ENCODE results near the gene SEMA7A. TPM values are rescaled to one million over a fixed set of nuclear protein-coding genes. Genes with fewer than 3 reads are reported as not detected.

SEMA7A gene
- total and polyA plus RNA-seq, 2 experiments from 2014 or later = 2.4 to 9.5 TPM

- Histone ChIP-seq H3K4me2 (no peak overlapping the region), H3K9me2 (replicated peaks; ENCODE audit: insufficient read depth) (no peaks in the 10 kb centered on the region), H3K4me3 (no peak overlapping the region), H3K36me3 (replicated peaks; ENCODE audit: insufficient read depth, low read depth) (no peaks in the 10 kb centered on the region), H4K20me1 (ENCODE audit: insufficient read depth, poor library complexity, severe bottlenecking) (no peaks in the 10 kb centered on the region), H2AFZ (no peak overlapping the region), H3K27ac (no peak overlapping the region), H3K27me3 (peaks cover 20% of the 10 kb centered on the region), H3K4me1 (ENCODE audit: insufficient read depth) (peaks cover 10% of the 10 kb centered on the region), H3K79me2 (peaks cover 4% of the 10 kb centered on the region), H3K9me3 (ENCODE audit: low read depth) (no peaks in the 10 kb centered on the region)
- TF ChIP-seq CTCF (IDR thresholded peaks at IDR 0.05; ENCODE audit: poor library complexity) (no peak), EZH2phosphoT487 (IDR thresholded peaks at IDR 0.05; ENCODE audit: low read depth, severe bottlenecking, unreplicated experiment) (no peak), EZH2 (IDR thresholded peaks at IDR 0.05; ENCODE audit: borderline replicate concordance) (no peak)
- 92% methylated on average over 9 of the region's 9 CpGs for WGBS (ENCODE audit: low lambda C conversion rate, missing lambda C conversion rate)
- no peak for DNase-seq (ENCODE audit: low spot score)
Measured at GRCh38 chr15:74427607-74428441, 5.9 kb downstream of the SEMA7A start.

GRCh38 chr15:74426404-74427281, 7.1 kb downstream of the SEMA7A start:
- H3K4me3 ChIP-seq = no peak overlapping the region
- no peak overlapping the region for H3K4me2 ChIP-seq
- no peaks in the 10 kb centered on the region for H4K20me1 ChIP-seq (ENCODE audit: insufficient read depth, poor library complexity, severe bottlenecking)
- no peak for TF ChIP-seq EZH2phosphoT487 (IDR thresholded peaks at IDR 0.05; ENCODE audit: low read depth, severe bottlenecking, unreplicated experiment)
- no peak for TF ChIP-seq CTCF (IDR thresholded peaks at IDR 0.05; ENCODE audit: poor library complexity)
- TF ChIP-seq EZH2 (IDR thresholded peaks at IDR 0.05; ENCODE audit: borderline replicate concordance) = no peak
- H2AFZ ChIP-seq = no peak overlapping the region
- no peaks in the 10 kb centered on the region for H3K9me3 ChIP-seq (ENCODE audit: low read depth)
- no peaks in the 10 kb centered on the region for H3K9me2 ChIP-seq (replicated peaks; ENCODE audit: insufficient read depth)
- no peaks in the 10 kb centered on the region for H3K79me2 ChIP-seq
- H3K27me3 ChIP-seq = peaks cover 8% of the 10 kb centered on the region
- 88% methylated on average over 10 of the region's 10 CpGs for WGBS (ENCODE audit: low lambda C conversion rate, missing lambda C conversion rate)
- H3K4me1 ChIP-seq (ENCODE audit: insufficient read depth) = peaks cover 9% of the 10 kb centered on the region
- H3K36me3 ChIP-seq (replicated peaks; ENCODE audit: insufficient read depth, low read depth) = no peaks in the 10 kb centered on the region
- H3K27ac ChIP-seq = no peak overlapping the region
- DNase-seq (ENCODE audit: low spot score) = no peak

GRCh38 chr15:74425630-74426029, 8.1 kb downstream of the SEMA7A start:
- Histone ChIP-seq H3K4me2 (no peak overlapping the region), H3K27ac (no peak overlapping the region), H3K9me3 (ENCODE audit: low read depth) (no peaks in the 10 kb centered on the region), H3K9me2 (replicated peaks; ENCODE audit: insufficient read depth) (no peaks in the 10 kb centered on the region), H4K20me1 (ENCODE audit: insufficient read depth, poor library complexity, severe bottlenecking) (no peaks in the 10 kb centered on the region), H3K36me3 (replicated peaks; ENCODE audit: insufficient read depth, low read depth) (no peaks in the 10 kb centered on the region), H3K4me1 (ENCODE audit: insufficient read depth) (peaks cover 9% of the 10 kb centered on the region), H3K4me3 (no peak overlapping the region), H3K79me2 (no peaks in the 10 kb centered on the region), H2AFZ (no peak overlapping the region), H3K27me3 (no peaks in the 10 kb centered on the region)
- TF ChIP-seq EZH2phosphoT487 (IDR thresholded peaks at IDR 0.05; ENCODE audit: low read depth, severe bottlenecking, unreplicated experiment) (no peak), CTCF (IDR thresholded peaks at IDR 0.05; ENCODE audit: poor library complexity) (no peak), EZH2 (IDR thresholded peaks at IDR 0.05; ENCODE audit: borderline replicate concordance) (no peak)
- WGBS (ENCODE audit: low lambda C conversion rate, missing lambda C conversion rate) = 87% methylated on average over 7 of the region's 7 CpGs
- DNase-seq (ENCODE audit: low spot score) = no peak

All from hepatocyte (in vitro differentiated cells).